NCI-H524 treated with DMSO at 0.1 percent for 48 hours (cell line): ENCODE measurements around the gene TEX35.

Source experiments
- DNase-seq: peaks from one replicate; lab custom pipeline; 2025; lab: John Stamatoyannopoulos, UW

TEX35 gene

DNA sequence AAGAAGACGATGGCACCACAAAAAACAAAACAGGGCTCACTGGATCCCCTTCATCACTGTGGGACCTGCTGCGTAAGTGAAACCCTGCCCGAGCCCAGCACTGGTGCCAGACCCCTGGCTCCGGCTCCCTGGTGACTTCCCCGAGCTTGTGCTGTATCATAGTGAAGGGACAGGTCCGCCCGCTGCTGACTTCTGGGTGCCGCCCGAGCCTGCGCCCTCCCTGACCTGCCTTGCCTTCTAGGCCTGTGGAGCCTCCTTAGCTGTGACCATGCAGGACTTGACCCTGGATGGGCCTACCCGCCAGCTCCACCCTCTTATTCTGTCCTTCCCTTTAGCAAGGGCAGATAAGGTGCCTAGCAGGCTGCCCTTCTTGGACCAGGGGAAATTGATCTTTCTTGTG lies 7.9 kb downstream of the TEX35 start:
- DNase-seq, result no peak

DNA sequence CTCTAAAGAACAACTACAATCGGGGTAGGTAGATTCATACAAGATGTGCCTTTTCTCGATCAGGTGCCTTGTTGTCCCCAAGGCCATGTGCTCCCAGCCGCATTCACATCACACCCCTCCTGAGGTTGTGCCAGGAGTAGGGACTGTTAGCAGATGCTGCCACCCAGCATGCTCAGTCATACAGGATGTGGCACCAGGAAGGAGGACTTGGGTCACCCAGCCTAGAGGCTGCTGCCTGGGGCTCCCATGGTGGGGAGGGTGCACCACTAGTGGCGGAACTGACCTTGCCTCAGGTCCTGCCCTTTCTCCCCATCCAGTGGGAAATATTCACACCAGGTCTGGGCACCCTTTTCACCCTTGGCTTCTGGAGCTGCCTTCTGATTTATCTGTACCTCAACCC lies 8.3 kb downstream of the TEX35 start:
- no peak for DNase-seq

DNA sequence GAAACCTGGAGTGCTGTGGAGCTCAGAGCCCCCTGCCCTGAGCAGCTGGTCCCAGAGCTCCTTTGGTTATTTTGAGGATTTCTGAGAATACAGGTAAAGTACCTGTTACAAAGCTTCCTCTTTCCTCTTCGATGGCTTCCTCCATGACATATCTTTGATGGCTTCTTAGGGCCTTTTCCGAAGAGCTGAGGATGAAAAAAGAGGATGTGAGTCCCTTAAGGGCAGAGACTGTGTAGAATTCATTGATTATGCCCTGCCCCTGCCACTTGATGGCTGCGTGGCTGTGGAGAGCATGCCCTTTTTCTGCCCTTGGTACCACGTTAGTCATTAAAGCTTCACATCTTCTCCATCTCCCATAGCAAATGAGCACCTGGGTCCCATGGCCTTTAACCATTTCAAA lies 14.2 kb downstream of the TEX35 start:
- no peak for DNase-seq

GRCh38 chr1:178528228-178528952 lies 15.5 kb downstream of the TEX35 start:
- no peak for DNase-seq

DNA sequence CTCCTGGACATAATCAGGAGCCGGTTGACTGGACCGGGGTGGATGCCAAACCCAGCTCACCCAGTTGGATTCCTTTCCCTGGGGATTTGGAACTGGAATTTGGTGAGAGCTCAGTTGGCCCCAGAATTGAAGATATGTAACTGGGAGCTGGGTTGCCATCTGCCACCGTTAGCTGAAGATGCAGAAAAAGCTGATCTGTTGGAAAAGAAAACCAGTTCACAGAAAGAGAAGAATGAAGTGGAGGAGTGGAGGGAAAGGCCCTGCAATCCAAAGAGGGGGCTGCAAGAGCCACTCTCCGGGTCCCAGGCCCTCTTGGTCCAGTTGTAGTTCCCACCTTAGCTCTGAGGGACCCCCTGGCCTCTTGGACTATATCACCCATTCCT lies 16.0 kb downstream of the TEX35 start:
- no peak for DNase-seq

DNA sequence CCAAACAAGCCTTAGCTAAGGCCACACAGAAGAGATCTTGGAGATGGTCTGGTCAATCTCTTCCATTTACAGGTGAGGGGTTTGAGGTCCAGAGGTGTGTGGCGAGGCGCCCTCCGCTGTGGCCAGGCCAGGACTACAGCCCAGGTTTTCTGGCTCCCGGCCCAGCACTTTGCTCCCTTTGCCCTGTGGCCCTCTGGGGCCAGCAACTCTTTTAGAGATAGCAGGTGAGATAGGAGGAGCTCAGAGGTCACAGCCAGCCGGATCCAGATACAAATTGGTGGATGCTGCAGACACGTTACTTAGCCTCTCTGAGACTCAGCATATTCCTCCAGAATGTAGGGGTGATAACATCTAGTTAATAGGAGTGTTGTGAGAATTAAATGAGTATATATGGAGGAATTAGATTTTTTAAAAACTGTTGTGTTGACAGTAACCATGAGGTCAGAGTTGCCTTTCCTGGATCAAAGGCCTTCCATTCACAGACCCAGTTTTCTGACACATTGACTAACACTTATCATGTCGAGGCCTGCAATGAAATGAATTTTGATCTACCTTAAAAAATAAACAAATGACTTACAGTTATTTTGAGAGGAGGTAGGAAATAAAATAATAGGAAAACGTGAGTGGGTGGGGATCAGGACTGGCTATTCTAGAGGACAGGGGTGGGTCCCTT lies 16.6 kb downstream of the TEX35 start:
- DNase-seq, result no peak

- DNase-seq, result no peak
These were observed 17.1 kb downstream of the TEX35 start for GRCh38 chr1:178530037-178530402.

- DNase-seq, result no peak
These were observed 17.6 kb downstream of the TEX35 start for GRCh38 chr1:178530502-178530901.

DNA sequence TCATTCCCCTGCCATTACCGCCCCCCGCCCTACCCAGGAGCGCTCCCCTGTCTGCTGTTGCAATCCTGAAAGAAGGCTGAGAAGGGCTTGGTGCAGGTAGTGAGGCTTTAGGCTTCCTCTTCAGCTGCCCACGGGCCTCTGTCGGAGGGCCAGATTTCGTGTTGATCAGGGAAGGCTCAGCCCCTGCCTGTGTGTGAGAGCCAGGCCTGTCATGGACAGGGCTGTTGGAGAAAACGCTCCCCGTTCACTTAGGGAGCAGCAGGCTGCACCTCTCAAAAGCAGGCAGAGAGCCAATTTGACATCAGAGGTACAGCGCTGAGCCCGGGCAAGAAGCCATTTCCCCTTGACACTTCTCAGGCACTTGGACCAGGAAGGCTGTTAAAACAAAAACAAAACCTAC lies 19.0 kb downstream of the TEX35 start:
- no peak for DNase-seq

DNA sequence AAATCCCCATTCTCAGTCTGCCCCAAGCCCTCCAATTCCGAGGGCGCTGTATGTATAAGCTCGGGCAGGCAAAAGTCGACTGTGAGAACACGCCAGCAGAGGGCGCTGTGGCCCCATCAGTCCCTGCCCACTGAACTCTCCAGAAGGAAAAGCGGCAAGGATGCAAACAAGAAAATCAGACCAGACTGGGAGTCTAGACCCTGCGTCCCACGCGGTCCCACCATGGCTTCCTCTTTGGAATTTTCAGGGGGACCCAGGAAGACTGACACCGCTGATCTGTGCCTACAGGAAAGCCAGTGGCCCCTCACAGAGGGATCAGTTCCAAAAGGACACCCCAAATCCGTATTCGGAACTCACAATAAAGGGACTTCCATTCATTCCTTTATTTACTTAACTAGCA lies 19.5 kb downstream of the TEX35 start:
- no peak for DNase-seq

- DNase-seq, result no peak
These were observed 20.4 kb downstream of the TEX35 start for GRCh38 chr1:178533121-178533946.

DNA sequence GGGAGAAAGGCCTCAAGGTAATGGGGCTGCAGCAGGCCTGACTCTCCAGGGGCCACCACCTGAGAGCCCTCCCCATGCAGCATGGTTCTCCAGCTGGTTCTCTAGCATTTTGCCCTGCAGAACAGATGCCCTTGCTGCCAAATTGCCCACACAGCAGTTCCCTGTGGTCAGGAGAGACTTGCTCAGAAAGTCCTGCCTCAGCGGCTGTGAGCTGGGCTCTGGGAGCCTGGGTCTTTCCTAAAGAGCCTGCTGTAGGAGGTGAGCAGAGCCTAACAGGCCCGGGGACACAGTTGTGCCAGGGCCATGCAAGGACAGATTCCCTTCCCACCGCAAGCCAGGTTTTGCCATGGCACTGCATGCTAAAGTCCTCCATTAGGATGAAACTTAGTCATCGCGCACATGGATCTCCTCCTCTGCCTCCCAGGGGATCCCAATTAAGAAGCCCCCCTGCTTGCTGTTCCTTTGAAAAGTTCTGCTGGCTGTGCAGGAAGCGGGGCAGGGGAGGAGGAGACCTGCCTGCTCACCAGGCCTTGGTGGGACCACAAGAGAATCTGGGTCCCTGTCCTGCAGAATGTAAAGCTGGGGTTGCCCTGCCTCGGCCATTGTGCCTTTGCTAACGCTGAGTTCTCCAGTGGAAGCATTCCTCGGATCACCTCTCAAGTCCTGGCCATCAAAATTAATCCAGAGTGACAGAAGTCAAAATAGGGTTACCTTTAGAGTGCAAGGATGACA lies 21.4 kb downstream of the TEX35 start:
- DNase-seq, result no peak

GRCh38 chr1:178536329-178536728 lies 23.4 kb downstream of the TEX35 start:
- DNase-seq, result no peak

GRCh38 chr1:178536844-178537371 lies 24.0 kb downstream of the TEX35 start:
- DNase-seq, result no peak

- DNase-seq, result no peak
These were observed 24.6 kb downstream of the TEX35 start for GRCh38 chr1:178537382-178538090.

DNA sequence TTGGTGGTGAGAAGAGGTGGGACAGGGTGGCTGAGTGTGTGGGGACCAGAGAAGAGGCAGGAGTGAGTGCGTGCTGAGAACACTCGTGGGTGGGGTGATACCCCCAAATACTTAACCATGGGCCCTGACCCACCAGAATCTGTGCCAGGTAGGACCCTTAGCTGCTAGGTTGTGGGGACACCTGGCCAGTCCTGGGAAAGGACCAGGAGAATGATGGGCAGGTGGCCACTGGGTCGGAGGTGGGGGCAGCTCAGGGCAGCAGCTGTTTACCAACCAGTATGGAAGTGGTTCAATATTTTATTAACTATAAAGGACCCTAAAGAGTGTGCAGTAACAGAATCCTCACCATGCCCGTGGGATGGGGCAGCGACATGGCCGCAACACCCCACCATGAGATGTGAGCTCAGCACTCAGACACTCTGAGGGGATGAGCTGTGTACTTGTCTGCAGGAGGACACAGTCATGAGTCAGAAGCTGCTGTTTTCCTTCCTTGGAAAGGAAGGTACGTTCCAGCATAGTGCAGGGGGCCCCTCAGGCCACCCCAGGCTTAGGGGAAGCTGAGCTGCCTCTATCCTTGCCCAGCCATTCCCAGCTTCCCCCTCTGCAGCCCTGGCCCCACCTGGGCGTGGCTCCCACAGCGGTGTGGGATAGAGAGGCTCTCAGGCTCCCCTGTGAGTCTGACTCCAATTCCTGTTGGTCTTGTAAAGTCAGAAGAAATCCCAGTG lies 25.4 kb downstream of the TEX35 start:
- no peak for DNase-seq

DNA sequence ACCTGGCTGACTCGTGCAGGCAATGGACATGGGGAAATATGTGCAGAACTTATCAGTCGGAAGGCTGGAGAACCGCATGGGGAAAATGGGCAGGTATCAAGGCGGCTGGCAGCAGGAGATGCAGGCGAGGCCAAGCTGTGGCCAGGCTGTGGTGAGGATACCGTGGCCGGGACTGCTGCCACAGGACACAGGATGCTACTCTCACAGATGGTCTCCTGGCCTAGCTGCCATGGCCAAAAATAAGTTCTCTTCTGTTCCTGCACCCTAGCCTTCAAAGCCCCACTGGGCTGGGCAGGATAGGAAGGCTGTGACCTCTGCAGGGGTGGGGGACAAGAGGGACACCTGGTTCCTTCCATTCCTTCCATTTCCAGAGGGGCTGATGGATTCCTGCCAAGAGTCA lies 26.4 kb downstream of the TEX35 start:
- no peak for DNase-seq

DNA sequence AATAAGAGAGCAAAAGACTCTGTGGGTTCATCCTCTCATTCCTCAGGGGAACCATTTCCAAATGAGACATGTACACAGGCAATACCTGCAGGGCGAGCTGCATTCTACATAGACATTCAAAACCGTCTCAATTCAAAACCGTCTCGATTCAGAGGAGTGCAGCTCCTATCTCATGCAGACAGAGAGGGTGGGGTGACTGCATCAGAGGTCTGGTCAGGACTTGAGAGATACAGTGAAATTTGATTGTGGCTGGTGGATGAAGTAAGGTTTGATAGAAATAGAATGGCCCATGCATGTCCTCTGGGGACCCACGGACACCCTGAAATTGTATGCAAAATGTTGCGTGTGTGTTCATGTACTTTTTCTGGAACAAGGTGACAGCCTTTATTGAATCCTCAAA lies 27.3 kb downstream of the TEX35 start:
- no peak for DNase-seq

GRCh38 chr1:178540646-178541045 lies 27.7 kb downstream of the TEX35 start:
- peak; percentile 68 for DNase-seq

- DNase-seq, result no peak
These were observed 28.5 kb downstream of the TEX35 start for GRCh38 chr1:178541379-178541778.
